Astrocyte of the hippocampus (primary cell): ENCODE measurements around the gene OLFML2B.
A peak's percentile ranks its signal among the peaks of the same experiment; 100 is the strongest.
"Not testable (repeated sequence)": the region's sequence is repeated elsewhere in the genome, so short reads cannot be mapped to it uniquely, and the experiment has no call there.

Source experiments
- DNase-seq: peaks from one replicate; pipeline ENCODE4 v3.0.0; 2011; ENCODE audit warnings: low read depth, low spot score

Gene OLFML2B

DNA sequence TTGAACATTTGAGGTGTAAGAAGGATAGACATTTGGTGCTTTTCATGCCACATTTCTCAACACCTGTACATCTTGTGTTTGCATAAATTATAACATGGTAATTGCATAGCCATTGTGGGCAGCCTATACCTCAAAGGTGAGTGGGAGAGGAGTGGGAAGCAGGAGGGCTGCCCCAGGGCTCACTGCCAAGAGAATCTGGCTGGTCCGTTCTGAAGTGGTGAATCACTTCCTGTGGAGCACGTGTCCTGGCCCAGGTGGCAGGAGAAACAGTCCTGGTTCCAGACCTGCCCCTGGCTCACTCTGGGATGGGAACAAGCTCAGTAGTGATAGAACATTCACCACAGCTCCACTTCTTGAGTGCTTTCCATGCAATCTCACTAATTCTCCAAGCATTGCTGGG, 11.6 kb upstream of the OLFML2B start:
- peak; percentile 29 for DNase-seq

DNA sequence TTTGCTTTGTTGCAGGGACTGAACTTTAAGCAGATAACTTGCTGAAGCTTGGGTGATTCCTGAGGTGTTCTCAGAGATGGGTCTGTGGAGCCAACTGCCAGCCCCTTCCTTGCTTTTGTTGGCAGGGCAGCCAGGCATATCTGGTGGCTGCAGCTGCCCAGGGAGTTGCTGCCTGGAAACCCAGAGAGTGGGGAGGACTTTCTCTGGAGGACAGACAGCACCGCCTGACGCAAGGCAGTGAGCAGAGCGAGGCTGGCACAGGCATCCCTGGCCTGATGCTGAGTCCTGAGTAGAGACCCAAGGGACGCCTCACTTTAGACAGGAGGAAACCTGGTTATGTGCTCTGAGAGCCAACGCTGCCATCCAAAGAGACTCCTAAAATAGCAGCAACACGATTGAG, 9.8 kb upstream of the OLFML2B start:
- no peak for DNase-seq

DNA sequence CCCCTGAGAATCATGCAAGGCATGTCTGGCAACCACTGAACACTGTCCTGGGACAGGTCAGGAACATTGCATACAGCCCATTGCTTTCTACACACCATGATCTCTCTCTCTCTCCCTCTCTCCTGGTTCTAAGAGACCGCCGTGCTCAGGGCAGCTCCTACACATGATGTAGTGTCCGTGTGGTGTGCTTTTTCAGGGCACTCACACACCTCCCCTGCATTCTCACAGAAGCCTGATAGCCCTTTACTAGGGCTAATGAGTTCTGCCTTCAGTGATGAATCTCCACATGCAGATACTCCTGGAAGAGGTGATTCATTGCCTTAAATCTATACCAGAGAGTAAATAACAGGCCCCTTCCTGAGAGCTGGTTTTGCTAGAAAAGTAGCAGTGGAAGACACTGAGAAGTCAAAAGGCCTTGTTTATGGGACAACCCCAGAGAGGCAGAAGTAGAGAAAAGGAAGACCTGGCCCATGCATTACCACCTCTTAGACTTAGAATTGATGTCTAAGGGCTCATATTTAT, 7.2 kb upstream of the OLFML2B start:
- no peak for DNase-seq

DNA sequence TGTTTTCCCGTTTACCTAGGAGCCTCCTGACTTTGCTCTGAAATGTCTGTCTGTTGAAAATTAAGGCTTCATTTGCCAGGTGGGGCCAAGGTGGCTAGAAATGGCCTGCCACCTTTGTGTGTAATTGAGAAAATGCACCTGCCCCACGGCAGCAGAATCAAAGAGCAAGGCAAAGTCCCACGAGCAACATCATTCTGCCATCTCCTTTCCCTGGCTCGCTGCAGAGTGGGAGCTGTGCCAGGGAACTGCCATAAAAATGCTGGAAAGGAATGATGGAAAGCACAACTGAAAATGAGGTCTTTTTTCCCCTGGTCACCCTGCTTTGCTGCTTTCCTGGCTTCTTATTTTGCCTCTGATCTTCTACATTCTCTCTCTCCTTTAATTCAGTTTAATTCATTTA, 5.5 kb upstream of the OLFML2B start:
- no peak for DNase-seq

DNA sequence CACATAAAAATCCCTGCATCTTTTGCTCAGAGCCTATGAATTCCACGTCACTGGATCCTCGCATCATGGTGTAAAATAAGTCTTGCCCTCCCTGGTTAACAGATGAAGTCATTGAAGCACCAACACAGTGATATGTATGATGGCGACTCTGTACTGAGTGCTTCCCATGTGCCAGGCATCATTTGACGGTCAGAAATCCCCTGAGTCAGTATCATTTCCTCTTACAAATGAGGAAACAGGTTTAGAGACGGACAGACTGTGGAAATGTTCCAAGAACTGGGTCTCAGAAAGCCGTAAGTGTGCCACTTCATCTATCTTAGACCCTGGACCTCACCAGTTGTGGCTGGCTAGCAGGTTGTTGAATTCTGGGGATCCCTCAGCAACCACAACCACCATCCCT, 5.1 kb upstream of the OLFML2B start:
- no peak for DNase-seq

DNA sequence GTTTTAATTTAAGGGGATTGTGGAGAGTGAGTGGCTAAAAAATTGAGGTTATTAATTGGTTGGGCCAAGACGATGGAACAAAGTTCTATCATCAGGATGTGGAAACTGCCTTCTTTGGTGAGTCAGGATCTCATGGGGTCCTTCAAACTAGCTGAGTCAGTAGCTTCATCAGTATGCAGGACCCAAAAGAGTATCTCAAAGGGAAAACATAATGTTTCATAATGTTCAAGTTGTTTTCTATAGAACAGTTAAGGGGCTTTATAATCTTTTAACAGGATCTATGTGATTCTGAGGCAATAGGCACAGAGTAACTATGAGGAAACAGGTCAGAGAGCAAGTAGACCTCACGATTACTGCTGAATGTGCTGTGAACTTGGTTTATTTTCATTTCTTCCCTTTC, 3.2 kb upstream of the OLFML2B start:
- DNase-seq = no peak

DNA sequence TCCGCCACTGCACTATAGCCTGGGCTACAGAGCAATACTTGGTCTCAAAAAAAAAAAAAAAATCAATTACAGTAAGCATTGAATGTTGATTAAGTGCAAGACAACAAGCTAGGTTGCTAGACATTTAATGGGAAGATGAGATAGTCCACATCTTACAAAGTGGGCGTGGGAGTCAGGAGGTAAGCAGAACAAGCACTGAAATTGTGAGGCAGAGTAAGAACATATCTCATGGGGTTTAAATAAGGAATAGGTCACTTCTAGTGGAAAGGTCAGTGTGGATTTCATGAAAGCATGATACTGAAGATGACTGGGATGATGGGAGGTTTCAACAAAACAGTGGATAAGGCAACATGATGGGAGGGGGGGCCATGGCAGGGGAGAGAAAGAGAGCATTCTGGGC, 1.9 kb upstream of the OLFML2B start:
- no peak for DNase-seq

- no peak for DNase-seq
Observed at GRCh38 chr1:162023181-162023546, 505 bp downstream of the OLFML2B start.

- no peak for DNase-seq
Observed at GRCh38 chr1:162022626-162023025, 1.0 kb downstream of the OLFML2B start.

DNA sequence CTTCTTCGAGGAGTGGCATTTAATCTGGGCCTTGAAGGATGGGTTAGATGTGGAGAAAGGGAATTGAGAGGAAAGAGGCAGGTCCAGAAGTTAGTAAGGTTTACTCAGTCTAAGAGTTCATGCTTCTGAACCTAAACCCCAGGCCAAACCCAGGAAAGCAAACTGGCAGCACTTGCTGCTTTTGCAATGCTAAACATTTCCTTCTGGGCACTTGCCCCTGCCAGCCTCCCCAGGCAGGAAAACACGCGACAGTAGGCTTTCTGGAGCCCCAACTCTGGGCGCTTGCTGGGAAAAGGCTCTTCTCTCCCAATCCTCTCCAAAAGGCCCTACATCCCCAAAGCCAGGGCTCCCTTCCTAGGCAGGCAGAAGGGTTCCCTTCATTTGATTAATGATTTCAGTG, 2.5 kb downstream of the OLFML2B start:
- DNase-seq = no peak

DNA sequence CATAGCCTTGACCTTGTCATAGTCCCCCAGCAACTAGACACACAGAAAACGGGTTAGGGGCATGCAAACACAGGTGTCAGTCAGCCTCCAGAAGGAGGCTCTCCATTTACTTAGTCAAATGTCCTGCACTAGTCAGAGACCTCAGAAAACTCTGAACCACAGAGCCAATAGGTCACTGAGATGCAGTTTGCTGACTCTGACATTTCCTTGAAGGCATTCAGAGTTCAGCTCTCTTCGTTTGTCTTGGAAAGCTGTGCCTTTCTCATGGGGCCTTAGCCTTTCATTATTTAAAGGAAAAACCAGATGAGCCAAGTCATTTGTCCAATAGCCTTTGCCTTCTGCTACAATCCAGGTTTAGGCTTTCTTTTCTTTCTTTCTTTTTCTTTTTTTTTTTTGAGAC, 3.5 kb downstream of the OLFML2B start:
- peak; percentile 31 for DNase-seq

GRCh38 chr1:162019446-162019845, 4.2 kb downstream of the OLFML2B start:
- DNase-seq = no peak

GRCh38 chr1:162019006-162019405, 4.7 kb downstream of the OLFML2B start:
- DNase-seq = peak; percentile 81

- DNase-seq = no peak
Observed at GRCh38 chr1:162018418-162018817, 5.3 kb downstream of the OLFML2B start.

DNA sequence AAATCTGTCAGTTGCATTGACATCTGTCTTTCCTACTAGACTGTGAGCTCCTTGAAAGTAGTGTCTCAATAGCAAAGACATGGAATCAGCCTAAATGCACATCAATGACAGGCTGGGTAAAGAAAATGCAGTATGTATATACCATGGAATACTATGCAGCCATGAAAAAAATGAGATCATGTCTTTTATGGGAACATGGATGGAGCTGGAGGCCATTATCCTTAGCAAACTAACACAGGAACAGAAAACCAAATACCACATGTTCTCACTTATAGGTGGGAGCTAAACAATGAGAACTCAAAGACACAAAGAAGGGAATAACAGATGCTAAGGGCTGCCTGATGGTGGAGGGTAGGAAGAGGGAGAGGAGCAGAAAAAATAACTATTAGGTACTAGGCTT, 5.9 kb downstream of the OLFML2B start:
- not testable (repeated sequence) for DNase-seq

- no peak for DNase-seq
Observed at GRCh38 chr1:162016631-162017030, 7.0 kb downstream of the OLFML2B start.

DNA sequence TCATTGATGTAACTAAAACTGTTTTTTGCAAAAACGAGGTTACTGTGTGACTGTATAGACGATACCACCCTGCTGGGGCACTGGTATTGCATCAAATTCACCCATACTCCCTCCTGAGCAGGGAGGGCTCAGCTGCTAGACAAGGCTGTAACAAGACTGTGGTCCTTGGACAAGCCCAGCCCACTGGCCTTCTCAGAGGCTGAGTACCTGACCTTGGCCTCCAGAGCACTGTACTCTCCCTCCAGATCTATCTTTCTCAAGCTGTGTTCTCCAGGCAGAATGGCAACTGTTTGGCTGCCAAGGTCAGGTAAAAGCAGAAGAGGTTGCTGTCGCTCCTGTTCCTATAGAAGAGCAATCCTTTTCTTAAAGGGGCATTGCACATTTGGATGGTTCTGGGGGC, 8.5 kb downstream of the OLFML2B start:
- DNase-seq = no peak

DNA sequence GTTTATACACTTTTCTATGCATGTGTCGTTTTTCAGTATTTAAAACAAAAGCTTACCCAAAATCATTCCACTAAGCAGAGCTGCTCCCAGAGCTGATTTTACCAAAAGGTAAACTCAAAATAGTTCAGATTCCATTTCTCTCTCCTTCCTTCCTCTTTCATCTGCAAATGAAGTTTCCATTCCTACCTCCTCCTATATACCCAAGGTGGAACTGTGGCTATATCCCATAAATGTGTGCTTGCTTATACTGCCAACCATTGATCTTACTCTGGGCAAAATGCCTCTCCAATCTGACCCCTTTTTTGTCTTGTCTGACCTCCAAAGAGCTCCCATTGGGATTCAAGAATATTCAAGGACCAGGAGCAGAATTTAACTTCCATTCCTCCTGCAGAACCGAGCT, 9.5 kb downstream of the OLFML2B start:
- no peak for DNase-seq

DNA sequence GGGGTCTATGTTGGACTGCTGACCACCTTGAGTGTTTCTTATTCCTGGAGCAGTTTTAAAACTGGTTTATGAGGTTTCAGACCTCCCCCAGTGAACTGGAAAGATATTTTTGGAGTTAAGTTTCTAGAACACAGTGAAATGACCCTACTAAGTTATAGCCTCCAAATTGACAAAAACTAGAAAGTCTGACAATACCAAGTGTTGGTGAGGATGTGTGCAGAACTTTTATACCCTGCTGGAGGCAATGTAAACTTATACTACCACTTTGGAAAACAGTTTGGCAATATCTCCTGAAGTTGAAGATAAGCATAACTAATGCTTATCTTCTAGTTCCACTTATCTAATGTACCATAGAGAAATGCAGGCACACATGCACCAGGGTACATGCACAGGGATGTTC, 10.4 kb downstream of the OLFML2B start:
- DNase-seq = no peak

GRCh38 chr1:162011337-162012012, 12.2 kb downstream of the OLFML2B start:
- DNase-seq = no peak

DNA sequence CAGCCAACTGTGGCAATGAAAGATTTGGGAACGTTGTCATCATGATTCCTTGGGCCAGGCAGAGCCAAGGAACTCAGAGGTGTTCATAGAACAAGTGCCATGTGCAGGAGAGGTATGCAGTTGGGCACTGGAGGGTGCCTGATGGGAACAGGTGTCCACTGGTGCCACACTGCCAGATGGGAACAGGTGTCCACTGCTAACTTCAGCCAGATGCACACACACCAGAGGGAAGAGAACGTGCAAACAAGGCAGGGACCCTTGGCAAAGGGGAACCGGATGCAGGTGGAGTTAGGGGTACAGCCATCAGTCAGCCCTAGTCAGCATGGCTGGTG, 13.5 kb downstream of the OLFML2B start:
- DNase-seq = no peak

DNA sequence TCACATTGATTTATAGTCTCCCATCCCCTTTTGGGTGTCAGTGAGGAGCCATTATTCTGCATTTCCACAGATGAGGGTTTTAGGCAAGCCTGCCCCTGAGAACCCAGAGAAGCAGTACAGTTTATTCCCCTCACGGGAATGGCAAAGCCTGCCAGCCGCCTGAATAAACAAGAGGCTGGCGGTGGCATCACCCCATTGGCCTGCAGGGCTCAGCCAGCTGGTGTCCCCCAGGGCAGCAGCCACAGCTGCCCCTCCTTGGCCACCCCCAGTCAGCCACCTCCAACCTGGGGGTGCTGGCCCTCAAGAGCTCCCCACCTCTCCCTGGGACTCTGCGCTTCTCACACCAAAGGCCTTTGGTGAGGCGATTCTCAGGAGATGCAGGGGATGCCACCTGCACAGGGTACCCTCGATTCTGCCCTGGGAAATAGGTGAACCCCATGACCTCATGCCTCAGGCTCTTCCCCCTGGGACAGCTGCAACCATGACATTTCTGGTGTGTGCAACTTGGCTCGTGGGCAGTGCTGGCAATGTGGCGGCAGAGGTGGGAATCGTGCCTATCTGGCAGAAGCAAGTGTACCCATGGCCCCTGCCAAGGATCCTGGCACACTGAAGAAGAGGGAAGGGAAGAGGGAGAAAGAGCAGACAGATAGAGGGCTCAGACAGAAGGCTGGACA, 14.0 kb downstream of the OLFML2B start:
- DNase-seq = no peak

DNA sequence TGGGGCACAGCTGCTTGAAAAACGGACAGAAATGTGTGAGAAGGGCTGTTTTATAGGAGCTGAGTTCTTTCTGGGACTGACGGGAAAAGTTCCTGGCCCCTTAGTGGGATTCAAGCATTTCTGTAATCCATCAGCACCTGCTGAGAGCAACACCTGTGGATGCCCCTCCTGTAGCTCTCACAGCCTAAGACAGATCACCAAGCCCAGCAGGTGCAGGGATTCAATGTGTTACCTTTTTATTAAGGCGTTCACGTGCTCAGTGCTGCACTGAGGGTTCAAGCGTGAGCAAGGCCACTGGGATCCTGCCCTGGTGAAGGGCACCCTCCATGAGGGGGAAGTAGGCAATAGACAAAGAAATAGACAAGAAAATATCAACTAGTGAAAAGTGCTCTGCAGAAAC, 14.9 kb downstream of the OLFML2B start:
- DNase-seq = no peak

DNA sequence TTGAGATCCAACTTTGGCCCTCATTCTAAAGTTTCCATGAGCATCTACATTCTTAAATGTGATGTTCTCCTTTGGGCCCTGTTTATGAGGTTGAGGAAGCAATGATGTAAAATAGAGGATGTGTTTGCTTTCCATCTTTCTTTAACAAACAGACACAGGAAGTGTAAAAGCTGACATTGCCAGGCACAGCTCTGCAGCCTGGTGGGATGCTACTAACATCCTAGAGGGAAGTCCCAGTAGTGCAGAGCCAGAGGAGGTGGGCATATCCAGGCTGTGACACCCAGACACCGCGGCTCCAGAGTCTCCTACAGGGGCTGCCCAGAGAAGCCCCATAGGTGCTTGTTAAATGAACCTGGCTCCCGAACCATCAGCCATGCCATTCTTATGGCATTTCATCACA, 16.2 kb downstream of the OLFML2B start:
- DNase-seq = no peak
